Peyer's patch (tissue), 4 donors: ENCODE data around the gene LENG1.

ENCODE experiments used
- POLR2A ChIP-seq, 2 donors: fragments of 450-650 bp; IDR thresholded peaks; one replicate each; pipeline ENCODE4 v1.5.1; 2017; ENCODE audit warnings: antibody characterized with exemption in 2 of 2, mild to moderate bottlenecking in 2 of 2, moderate library complexity in 2 of 2
- TF ChIP-seq, protein P1 (sequence below), 6 experiments: fragments of 450-650 bp in 4 of 6; fragments of 200-600 bp in 2 of 6; sonication (generic) in 1 of 6; IDR thresholded peaks; one replicate each; pipeline ENCODE4 v1.5.1; 2017 to 2019; ENCODE audit warnings: antibody characterized with exemption in 6 of 6, mild to moderate bottlenecking in 3 of 6, moderate library complexity in 1 of 6

DNA sequence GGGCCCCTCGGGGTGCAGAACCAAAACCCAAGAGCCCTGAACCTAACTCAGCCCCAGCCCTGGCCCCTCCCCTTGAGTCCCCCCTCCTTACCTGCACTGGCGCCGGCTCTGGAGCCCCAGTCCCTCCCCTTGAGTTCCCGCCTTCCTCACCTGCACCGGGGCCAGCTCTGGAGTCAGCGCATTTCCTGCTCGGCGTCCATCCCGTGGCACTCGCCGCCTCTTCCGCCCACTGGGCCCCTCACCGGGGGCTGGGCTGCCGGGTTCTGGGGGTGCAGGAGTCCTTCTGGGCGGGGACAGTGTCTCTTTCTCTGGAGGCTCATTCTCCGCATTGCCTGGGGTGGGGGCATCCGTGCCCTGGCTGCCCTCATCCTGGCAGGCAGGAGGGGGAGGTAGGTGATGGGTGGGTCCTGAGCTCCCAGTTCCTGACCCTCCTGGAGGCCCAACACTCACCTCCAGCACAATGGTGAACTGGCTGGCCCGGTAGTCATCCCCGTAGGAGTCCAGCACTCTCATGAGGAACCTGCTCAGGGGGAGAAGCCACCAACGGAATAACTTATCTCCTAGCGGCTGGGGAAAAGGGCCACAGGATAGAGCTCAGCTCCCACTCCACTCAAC is 51.5 kb downstream of the LENG1 start:
- TF ChIP-seq, protein P1, sequence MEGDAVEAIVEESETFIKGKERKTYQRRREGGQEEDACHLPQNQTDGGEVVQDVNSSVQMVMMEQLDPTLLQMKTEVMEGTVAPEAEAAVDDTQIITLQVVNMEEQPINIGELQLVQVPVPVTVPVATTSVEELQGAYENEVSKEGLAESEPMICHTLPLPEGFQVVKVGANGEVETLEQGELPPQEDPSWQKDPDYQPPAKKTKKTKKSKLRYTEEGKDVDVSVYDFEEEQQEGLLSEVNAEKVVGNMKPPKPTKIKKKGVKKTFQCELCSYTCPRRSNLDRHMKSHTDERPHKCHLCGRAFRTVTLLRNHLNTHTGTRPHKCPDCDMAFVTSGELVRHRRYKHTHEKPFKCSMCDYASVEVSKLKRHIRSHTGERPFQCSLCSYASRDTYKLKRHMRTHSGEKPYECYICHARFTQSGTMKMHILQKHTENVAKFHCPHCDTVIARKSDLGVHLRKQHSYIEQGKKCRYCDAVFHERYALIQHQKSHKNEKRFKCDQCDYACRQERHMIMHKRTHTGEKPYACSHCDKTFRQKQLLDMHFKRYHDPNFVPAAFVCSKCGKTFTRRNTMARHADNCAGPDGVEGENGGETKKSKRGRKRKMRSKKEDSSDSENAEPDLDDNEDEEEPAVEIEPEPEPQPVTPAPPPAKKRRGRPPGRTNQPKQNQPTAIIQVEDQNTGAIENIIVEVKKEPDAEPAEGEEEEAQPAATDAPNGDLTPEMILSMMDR (IDR thresholded peaks at IDR 0.05): no peak
- TF ChIP-seq POLR2A (IDR thresholded peaks at IDR 0.05): no peak
